SK-N-SH (cell line): ENCODE measurements around the gene ARSJ.

Experiments
- CTCF ChIP-seq: fragments of 200-600 bp; sonication (generic); IDR thresholded peaks from 2 replicates; pipeline ENCODE4 v1.6.1; 2017; ENCODE audit warnings: antibody characterized with exemption, mild to moderate bottlenecking, moderate library complexity
- EZH2phosphoT487 ChIP-seq: fragments of 200-600 bp; sonication (generic); IDR thresholded peaks from 2 replicates; pipeline ENCODE4 v1.6.1; 2017; ENCODE audit warnings: low read depth, mixed run types, mild to moderate bottlenecking, antibody characterized with exemption, moderate library complexity, borderline replicate concordance
- GABPA ChIP-seq: IDR thresholded peaks from 2 replicates; pipeline ENCODE4 v1.4.0; 2012; ENCODE audit warnings: low read depth, mild to moderate bottlenecking
- JUND ChIP-seq: IDR thresholded peaks from 2 replicates; pipeline ENCODE4 v1.4.0; 2012
- MAX ChIP-seq: IDR thresholded peaks from 2 replicates; pipeline ENCODE4 v1.4.0; 2012; ENCODE audit warnings: low read depth
- POLR2AphosphoS5 ChIP-seq: IDR thresholded peaks from 2 replicates; pipeline ENCODE4 v1.6.1; 2012; ENCODE audit warnings: low read depth, low read length
- RFX5 ChIP-seq: IDR thresholded peaks from 2 replicates; pipeline ENCODE4 v1.6.1; 2012; ENCODE audit warnings: mild to moderate bottlenecking, improper control_type of control experiment, low read length
- TCF12 ChIP-seq: IDR thresholded peaks from 2 replicates; pipeline ENCODE4 v1.4.0; 2012

- TF ChIP-seq RFX5 = no peak
- TF ChIP-seq CTCF = no peak
- TF ChIP-seq POLR2AphosphoS5 = no peak
- no peak for TF ChIP-seq EZH2phosphoT487
- TF ChIP-seq TCF12 = no peak
- no peak for TF ChIP-seq GABPA
- TF ChIP-seq JUND = no peak
- no peak for TF ChIP-seq MAX
These were observed 99.0 kb downstream of the ARSJ start for GRCh38 chr4:113880240-113881028.
